ENCODE results near the gene FZD2. TPM values are rescaled to one million over a fixed set of nuclear protein-coding genes. Genes with fewer than 3 reads are reported as not detected.

FZD2 gene
- total RNA-seq, 2 donors from 2014 or later, result 0.67 to 2.0 TPM

DNA sequence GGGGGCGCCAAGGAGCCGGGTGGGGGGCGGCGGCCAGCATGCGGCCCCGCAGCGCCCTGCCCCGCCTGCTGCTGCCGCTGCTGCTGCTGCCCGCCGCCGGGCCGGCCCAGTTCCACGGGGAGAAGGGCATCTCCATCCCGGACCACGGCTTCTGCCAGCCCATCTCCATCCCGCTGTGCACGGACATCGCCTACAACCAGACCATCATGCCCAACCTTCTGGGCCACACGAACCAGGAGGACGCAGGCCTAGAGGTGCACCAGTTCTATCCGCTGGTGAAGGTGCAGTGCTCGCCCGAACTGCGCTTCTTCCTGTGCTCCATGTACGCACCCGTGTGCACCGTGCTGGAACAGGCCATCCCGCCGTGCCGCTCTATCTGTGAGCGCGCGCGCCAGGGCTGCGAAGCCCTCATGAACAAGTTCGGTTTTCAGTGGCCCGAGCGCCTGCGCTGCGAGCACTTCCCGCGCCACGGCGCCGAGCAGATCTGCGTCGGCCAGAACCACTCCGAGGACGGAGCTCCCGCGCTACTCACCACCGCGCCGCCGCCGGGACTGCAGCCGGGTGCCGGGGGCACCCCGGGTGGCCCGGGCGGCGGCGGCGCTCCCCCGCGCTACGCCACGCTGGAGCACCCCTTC, 484 bp downstream of the FZD2 start:
- no peak for DNase-seq
- Histone ChIP-seq H3K9me3 (no peaks in the 10 kb centered on the region), H3K9ac (ENCODE audit: low read depth in 2 of 2, low read length in 2 of 2) (peak overlapping the region in 1 of 2 donors; percentile 0), H3K27ac (peak overlapping the region; percentile 34), H3K27me3 (peaks cover 19% of the 10 kb centered on the region), H3K36me3 (no peaks in the 10 kb centered on the region), H3K4me1 (no peaks in the 10 kb centered on the region), H3K4me3 (peak overlapping the region; percentile 40)
- TF ChIP-seq, protein P1, sequence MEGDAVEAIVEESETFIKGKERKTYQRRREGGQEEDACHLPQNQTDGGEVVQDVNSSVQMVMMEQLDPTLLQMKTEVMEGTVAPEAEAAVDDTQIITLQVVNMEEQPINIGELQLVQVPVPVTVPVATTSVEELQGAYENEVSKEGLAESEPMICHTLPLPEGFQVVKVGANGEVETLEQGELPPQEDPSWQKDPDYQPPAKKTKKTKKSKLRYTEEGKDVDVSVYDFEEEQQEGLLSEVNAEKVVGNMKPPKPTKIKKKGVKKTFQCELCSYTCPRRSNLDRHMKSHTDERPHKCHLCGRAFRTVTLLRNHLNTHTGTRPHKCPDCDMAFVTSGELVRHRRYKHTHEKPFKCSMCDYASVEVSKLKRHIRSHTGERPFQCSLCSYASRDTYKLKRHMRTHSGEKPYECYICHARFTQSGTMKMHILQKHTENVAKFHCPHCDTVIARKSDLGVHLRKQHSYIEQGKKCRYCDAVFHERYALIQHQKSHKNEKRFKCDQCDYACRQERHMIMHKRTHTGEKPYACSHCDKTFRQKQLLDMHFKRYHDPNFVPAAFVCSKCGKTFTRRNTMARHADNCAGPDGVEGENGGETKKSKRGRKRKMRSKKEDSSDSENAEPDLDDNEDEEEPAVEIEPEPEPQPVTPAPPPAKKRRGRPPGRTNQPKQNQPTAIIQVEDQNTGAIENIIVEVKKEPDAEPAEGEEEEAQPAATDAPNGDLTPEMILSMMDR (IDR thresholded peaks at IDR 0.05), result no peak
- intact Hi-C loops (cut with DNase I), result no loop called here

DNA sequence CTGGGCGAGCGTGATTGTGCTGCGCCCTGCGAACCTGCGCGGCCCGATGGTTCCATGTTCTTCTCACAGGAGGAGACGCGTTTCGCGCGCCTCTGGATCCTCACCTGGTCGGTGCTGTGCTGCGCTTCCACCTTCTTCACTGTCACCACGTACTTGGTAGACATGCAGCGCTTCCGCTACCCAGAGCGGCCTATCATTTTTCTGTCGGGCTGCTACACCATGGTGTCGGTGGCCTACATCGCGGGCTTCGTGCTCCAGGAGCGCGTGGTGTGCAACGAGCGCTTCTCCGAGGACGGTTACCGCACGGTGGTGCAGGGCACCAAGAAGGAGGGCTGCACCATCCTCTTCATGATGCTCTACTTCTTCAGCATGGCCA, 1.0 kb downstream of the FZD2 start:
- no peak for DNase-seq
- TF ChIP-seq, protein P1 (IDR thresholded peaks at IDR 0.05), result no peak
- Histone ChIP-seq H3K36me3 (no peaks in the 10 kb centered on the region), H3K9me3 (no peaks in the 10 kb centered on the region), H3K27me3 (peaks cover 19% of the 10 kb centered on the region), H3K4me3 (peak overlapping the region; percentile 40), H3K4me1 (no peaks in the 10 kb centered on the region), H3K9ac (ENCODE audit: low read depth in 2 of 2, low read length in 2 of 2) (no peak overlapping the region), H3K27ac (no peak overlapping the region)
- intact Hi-C loops (cut with DNase I), result no loop called here

DNA sequence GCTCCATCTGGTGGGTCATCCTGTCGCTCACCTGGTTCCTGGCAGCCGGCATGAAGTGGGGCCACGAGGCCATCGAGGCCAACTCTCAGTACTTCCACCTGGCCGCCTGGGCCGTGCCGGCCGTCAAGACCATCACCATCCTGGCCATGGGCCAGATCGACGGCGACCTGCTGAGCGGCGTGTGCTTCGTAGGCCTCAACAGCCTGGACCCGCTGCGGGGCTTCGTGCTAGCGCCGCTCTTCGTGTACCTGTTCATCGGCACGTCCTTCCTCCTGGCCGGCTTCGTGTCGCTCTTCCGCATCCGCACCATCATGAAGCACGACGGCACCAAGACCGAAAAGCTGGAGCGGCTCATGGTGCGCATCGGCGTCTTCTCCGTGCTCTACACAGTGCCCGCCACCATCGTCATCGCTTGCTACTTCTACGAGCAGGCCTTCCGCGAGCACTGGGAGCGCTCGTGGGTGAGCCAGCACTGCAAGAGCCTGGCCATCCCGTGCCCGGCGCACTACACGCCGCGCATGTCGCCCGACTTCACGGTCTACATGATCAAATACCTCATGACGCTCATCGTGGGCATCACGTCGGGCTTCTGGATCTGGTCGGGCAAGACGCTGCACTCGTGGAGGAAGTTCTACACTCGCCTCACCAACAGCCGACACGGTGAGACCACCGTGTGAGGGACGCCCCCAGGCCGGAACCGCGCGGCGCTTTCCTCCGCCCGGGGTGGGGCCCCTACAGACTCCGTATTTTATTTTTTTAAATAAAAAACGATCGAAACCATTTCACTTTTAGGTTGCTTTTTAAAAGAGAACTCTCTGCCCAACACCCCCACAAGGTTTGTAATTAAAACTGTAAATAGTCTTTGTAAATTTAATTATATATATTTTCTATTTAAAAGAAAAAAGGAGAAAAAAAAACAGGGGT, 1.7 kb downstream of the FZD2 start:
- Histone ChIP-seq H3K9ac (ENCODE audit: low read depth in 2 of 2, low read length in 2 of 2) (no peak overlapping the region), H3K27ac (no peak overlapping the region)
- TF ChIP-seq, protein P1 (IDR thresholded peaks at IDR 0.05), result no peak

DNA sequence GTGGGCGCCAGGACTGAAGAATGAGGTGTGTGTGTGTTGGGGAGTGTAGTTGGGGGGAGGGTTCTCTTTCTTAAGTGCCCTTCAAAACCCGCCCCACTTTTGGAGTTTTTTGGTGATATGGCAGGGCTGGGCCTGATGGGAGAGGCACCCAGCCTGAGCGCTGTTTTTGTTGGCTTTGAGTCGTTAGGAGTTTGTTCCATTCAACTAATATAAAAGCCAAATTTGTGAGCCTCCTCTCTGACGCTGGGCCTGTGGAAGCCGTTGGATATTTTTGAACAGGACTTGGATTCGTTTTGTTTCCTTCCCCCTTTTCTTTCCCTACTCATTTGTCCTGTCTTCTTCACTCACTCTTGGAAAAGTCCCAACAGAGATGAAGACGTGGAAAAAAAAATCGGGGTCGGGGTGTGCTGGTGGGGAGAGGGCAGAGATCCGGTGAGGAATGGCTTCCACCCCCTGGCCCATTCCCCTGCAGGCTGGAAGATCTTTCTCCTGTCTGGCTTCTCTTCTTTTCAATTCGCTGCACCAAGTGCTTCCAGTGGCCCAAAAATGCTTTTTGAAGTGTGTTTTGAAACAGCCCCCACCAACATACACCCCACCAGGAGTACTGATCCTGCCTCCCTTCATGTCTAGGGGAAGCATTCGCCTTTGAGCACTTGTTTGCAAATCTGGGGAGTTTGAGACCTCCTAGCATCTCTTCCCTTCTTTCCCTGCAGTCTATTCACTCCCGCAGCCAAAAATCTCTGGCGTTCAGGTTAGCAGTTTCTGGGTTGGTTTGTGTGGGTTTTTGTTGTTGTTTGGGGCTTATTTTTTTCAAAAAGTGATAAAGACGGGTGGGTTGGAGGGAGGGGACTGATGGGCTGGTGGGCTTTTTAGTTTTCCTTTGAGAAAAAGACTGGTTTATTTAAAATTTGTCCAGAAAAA, 2.6 kb downstream of the FZD2 start:
- intact Hi-C loops (cut with DNase I), result no loop called here
- H3K27me3 ChIP-seq, result peaks cover 19% of the 10 kb centered on the region

More for the DNA sequence above, 1.7 kb downstream of the FZD2 start:
- no peak for DNase-seq
- Histone ChIP-seq H3K9me3 (no peaks in the 10 kb centered on the region), H3K4me3 (peak overlapping the region; percentile 40), H3K27me3 (peaks cover 19% of the 10 kb centered on the region), H3K36me3 (no peaks in the 10 kb centered on the region), H3K4me1 (no peaks in the 10 kb centered on the region)
- intact Hi-C loops (cut with DNase I), result no loop called here

More for the DNA sequence above, 2.6 kb downstream of the FZD2 start:
- DNase-seq, result no peak
- H3K36me3 ChIP-seq, result no peaks in the 10 kb centered on the region
- TF ChIP-seq, protein P1 (IDR thresholded peaks at IDR 0.05), result no peak
- no peaks in the 10 kb centered on the region for H3K9me3 ChIP-seq
- H3K4me3 ChIP-seq, result no peak overlapping the region
- no peaks in the 10 kb centered on the region for H3K4me1 ChIP-seq
- no peak overlapping the region for H3K9ac ChIP-seq (ENCODE audit: low read depth in 2 of 2, low read length in 2 of 2)
- H3K27ac ChIP-seq, result no peak overlapping the region
